ENCODE results near the gene RIMS4. TPM values are rescaled to one million over a fixed set of nuclear protein-coding genes. Genes with fewer than 3 reads are reported as not detected.

The RIMS4 gene
- total and polyA plus RNA-seq, 2 of the 8 experiments (the other 6 are each of a cell fraction or from before 2014, with no cell fraction given) = 13.3 to 44.2 TPM

DNA sequence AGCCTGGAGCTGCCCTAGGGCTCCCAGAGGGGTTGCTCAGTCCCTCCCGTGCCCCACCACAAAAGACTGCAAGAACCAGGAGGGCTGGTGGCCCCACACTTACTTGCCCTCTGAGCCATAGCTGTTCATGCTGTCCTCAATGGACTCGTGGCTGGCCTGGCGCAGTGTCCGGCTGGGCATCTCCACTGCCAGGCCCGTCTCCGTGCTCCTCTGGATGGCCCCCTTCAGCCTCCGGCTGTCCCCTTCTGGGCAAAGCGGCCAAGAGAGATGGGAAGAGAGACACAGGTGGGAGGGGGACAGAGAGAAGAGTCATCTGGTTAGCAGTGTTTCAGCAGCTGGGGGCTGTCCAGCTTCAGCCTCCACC is 39.2 kb downstream of the RIMS4 start:
- H4K20me1 ChIP-seq (replicated peaks in 1 of 2; ENCODE audit: control insufficient read depth in 1 of 2, insufficient read depth in 2 of 2, low read length in 2 of 2) = peaks cover 8 to 10% of the 10 kb centered on the region in 2 experiments
- CTCF ChIA-PET (ENCODE audit: partially characterized antibody) = interaction anchor here (1.0 to 17.1 kb wide), 3 partner anchors 13 to 23 kb away, joined by 3 to 256 read pairs (median 6); partner anchors contain the start of gene KCNK15
- 91% methylated on average over 8 of the region's 8 CpGs; no CpG with 5 or more reads in 1 of the 2 experiments for whole genome bisulfite sequencing, 2 experiments (ENCODE audit: extremely low coverage in 1 of 2, insufficient coverage in 1 of 2, insufficient read length in 1 of 2, insufficient replicate concordance in 2 of 2, low coverage in 1 of 2, low lambda C conversion rate in 2 of 2, missing lambda C conversion rate in 1 of 2)

More for the DNA sequence above, 39.2 kb downstream of the RIMS4 start:
- FAIRE-seq (no peak), DNase-seq (ENCODE audit: low read depth in 1 of 2, low spot score in 2 of 2) (no peak)
- Histone ChIP-seq H3K23ac (ENCODE audit: insufficient read length) (no peak overlapping the region), H2BK5ac (ENCODE audit: low read depth, low read length) (no peak overlapping the region), H2BK20ac (ENCODE audit: low read length) (no peak overlapping the region), H3K79me1 (ENCODE audit: low read depth, low read length) (no peaks in the 10 kb centered on the region; the same call in 1 of the 2 replicates), H2BK12ac (ENCODE audit: low read depth, low read length) (no peak overlapping the region), H3K27ac (ENCODE audit: low read depth, low read length) (no peak overlapping the region), H3K4me3 (ENCODE audit: extremely low read depth in 1 of 4, insufficient read depth in 2 of 4, low read depth in 3 of 4, low read length in 4 of 4) (no peak overlapping the region), H3K23me2 (ENCODE audit: low read depth, low read length) (no peaks in the 10 kb centered on the region), H3K36me3 (ENCODE audit: control insufficient read depth in 2 of 4, insufficient read depth in 4 of 4, low read length in 3 of 4) (no peaks in the 10 kb centered on the region; a peak in 1 of 8 replicates), H3K79me2 (ENCODE audit: control insufficient read depth in 1 of 2, insufficient read depth in 2 of 2, low read length in 2 of 2) (no peaks in the 10 kb centered on the region; a peak in 1 of 4 replicates), H4K5ac (ENCODE audit: insufficient read length, low read depth, low read length) (no peak overlapping the region), H2BK15ac (ENCODE audit: low read length) (no peak overlapping the region), H2BK120ac (replicated peaks; ENCODE audit: low read depth, low read length) (no peak overlapping the region), H2AFZ (ENCODE audit: low read length) (no peak overlapping the region), H3K9ac (replicated peaks in 1 of 4; ENCODE audit: extremely low read depth in 1 of 4, low read depth in 3 of 4, low read length in 3 of 4) (no peak overlapping the region), H3K4me2 (ENCODE audit: insufficient read depth in 1 of 2, low read depth in 2 of 2, low read length in 2 of 2) (no peak overlapping the region), H4K91ac (replicated peaks; ENCODE audit: insufficient read length, low read length) (no peak overlapping the region), H3K14ac (ENCODE audit: insufficient read length) (no peak overlapping the region), H3K18ac (ENCODE audit: extremely low read depth, low read length) (no peak overlapping the region), H3K56ac (replicated peaks; ENCODE audit: insufficient read length, low read depth, low read length) (no peak overlapping the region), H3K4me1 (replicated peaks in 1 of 4; ENCODE audit: control insufficient read depth in 3 of 4, insufficient read depth in 4 of 4, low read length in 3 of 4) (peaks cover 0 to 2% (median 0%) of the 10 kb centered on the region in 4 experiments; a peak in 3 of 7 replicates), H3K9me3 (ENCODE audit: insufficient read depth in 2 of 2, low read depth in 1 of 2, low read length in 1 of 2) (no peaks in the 10 kb centered on the region), H3K27me3 (replicated peaks in 1 of 4; ENCODE audit: control insufficient read depth in 3 of 4, extremely low read depth in 1 of 4, insufficient read depth in 3 of 4, low read length in 3 of 4) (no peaks in the 10 kb centered on the region), H2AK5ac (ENCODE audit: low read depth, low read length) (no peak overlapping the region), H4K8ac (ENCODE audit: extremely low read depth, insufficient read depth, low read length) (peak overlapping the region; percentile 17; the same call in 1 of the 2 replicates), H3K4ac (replicated peaks; ENCODE audit: insufficient read length, low read depth, low read length) (no peak overlapping the region)
- TF ChIP-seq MAFK (IDR thresholded peaks at IDR 0.05; ENCODE audit: low read depth, low read length) (no peak), RAD21 (IDR thresholded peaks at IDR 0.05 in 1 of 2, conservative IDR thresholded peaks at IDR 0.05 in 1 of 2; ENCODE audit: low read depth in 2 of 2, low read length in 2 of 2) (no peak), EZH2 (IDR thresholded peaks at IDR 0.05; ENCODE audit: low read depth, low read length, severe bottlenecking) (no peak), CREB1 (IDR thresholded peaks at IDR 0.05) (no peak)
- TF ChIP-seq, protein P1, sequence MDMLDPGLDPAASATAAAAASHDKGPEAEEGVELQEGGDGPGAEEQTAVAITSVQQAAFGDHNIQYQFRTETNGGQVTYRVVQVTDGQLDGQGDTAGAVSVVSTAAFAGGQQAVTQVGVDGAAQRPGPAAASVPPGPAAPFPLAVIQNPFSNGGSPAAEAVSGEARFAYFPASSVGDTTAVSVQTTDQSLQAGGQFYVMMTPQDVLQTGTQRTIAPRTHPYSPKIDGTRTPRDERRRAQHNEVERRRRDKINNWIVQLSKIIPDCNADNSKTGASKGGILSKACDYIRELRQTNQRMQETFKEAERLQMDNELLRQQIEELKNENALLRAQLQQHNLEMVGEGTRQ (IDR thresholded peaks at IDR 0.05; ENCODE audit: low read length) = no peak
- POLR2A ChIA-PET (ENCODE audit: partially characterized antibody) = interaction anchor here (1.2 to 1.3 kb wide), 2 partner anchors 13 to 23 kb away, joined by 3 to 4 read pairs; no protein-coding TSS in a partner anchor

Data from H1 (cell line).